Stimulated activated naive CD8-positive, alpha-beta T cell treated with anti-CD3 and anti-CD28 coated beads, Interleukin-15, amount 100 ng/mL, for 72 hours (primary cell): ENCODE data around the gene PRG3.

ENCODE experiments used
- ATAC-seq: fragments of 150-1000 bp; cut with Tn5 transposase; 2 replicates; pipeline ENCODE4 v1.10.0; 2021; ENCODE audit warnings: mild to moderate bottlenecking, moderate library complexity
- DNase-seq, 2 donors: peaks; one replicate each; pipeline ENCODE4 v3.0.0; 2021 to 2022
- H3K27ac Mint-ChIP-seq, 2 donors: one replicate each; pipeline ENCODE4 v1.8.0; 2022; ENCODE audit warnings: mild to moderate bottlenecking in 2 of 2, mixed read lengths in 2 of 2, moderate library complexity in 2 of 2
- H3K27me3 Mint-ChIP-seq: one replicate; pipeline ENCODE4 v1.8.0; 2022; ENCODE audit warnings: mixed read lengths
- H3K4me1 Mint-ChIP-seq: one replicate; pipeline ENCODE4 v1.8.0; 2022; ENCODE audit warnings: mild to moderate bottlenecking, mixed read lengths
- H3K4me3 Mint-ChIP-seq, 2 donors: one replicate each; pipeline ENCODE4 v1.8.0; 2022; ENCODE audit warnings: mild to moderate bottlenecking in 2 of 2, mixed read lengths in 2 of 2, moderate library complexity in 1 of 2
- H3K9me3 Mint-ChIP-seq, 2 donors: one replicate each; pipeline ENCODE4 v1.8.0; 2022; ENCODE audit warnings: mixed read lengths in 2 of 2

PRG3 gene

GRCh38 chr11:57402188-57403002 is 21.4 kb upstream of the PRG3 start:
- Mint-ChIP-seq H3K27ac (peak overlapping the region; percentile 35 to 78), H3K27me3 (no peaks in the 10 kb centered on the region), H3K4me1 (peaks cover 34% of the 10 kb centered on the region), H3K9me3 (no peaks in the 10 kb centered on the region), H3K4me3 (no peak overlapping the region)
- ATAC-seq (no peak), DNase-seq (no peak)

- Mint-ChIP-seq H3K9me3 (no peaks in the 10 kb centered on the region), H3K27me3 (no peaks in the 10 kb centered on the region)
- ATAC-seq: no peak
These were observed 19.1 kb upstream of the PRG3 start for GRCh38 chr11:57399972-57400578.

GRCh38 chr11:57399221-57399620 is 18.3 kb upstream of the PRG3 start:
- DNase-seq (no peak), ATAC-seq (no peak)
- no peak overlapping the region for H3K27ac Mint-ChIP-seq
- peaks cover 10% of the 10 kb centered on the region for H3K4me1 Mint-ChIP-seq
- no peaks in the 10 kb centered on the region for H3K27me3 Mint-ChIP-seq
- no peaks in the 10 kb centered on the region for H3K9me3 Mint-ChIP-seq
- H3K4me3 Mint-ChIP-seq: no peak overlapping the region

More at GRCh38 chr11:57399972-57400578, 19.1 kb upstream of the PRG3 start:
- Mint-ChIP-seq H3K27ac (no peak overlapping the region), H3K4me1 (peaks cover 11% of the 10 kb centered on the region), H3K4me3 (no peak overlapping the region)
- DNase-seq: no peak

GRCh38 chr11:57397394-57397990 is 16.5 kb upstream of the PRG3 start:
- ATAC-seq (no peak), DNase-seq (no peak)
- H3K27me3 Mint-ChIP-seq: no peaks in the 10 kb centered on the region
- H3K4me1 Mint-ChIP-seq: no peaks in the 10 kb centered on the region
- no peak overlapping the region for H3K4me3 Mint-ChIP-seq
- no peaks in the 10 kb centered on the region for H3K9me3 Mint-ChIP-seq
- no peak overlapping the region for H3K27ac Mint-ChIP-seq

GRCh38 chr11:57396744-57397143 is 15.8 kb upstream of the PRG3 start:
- Mint-ChIP-seq H3K4me1 (no peaks in the 10 kb centered on the region), H3K4me3 (no peak overlapping the region)

GRCh38 chr11:57395905-57396623 is 15.1 kb upstream of the PRG3 start:
- no peak overlapping the region for H3K27ac Mint-ChIP-seq
- DNase-seq (no peak), ATAC-seq (no peak)
- no peaks in the 10 kb centered on the region for H3K9me3 Mint-ChIP-seq
- no peaks in the 10 kb centered on the region for H3K4me1 Mint-ChIP-seq
- H3K27me3 Mint-ChIP-seq: no peaks in the 10 kb centered on the region
- H3K4me3 Mint-ChIP-seq: no peak overlapping the region

More at GRCh38 chr11:57396744-57397143, 15.8 kb upstream of the PRG3 start:
- H3K9me3 Mint-ChIP-seq: no peaks in the 10 kb centered on the region
- no peak overlapping the region for H3K27ac Mint-ChIP-seq
- DNase-seq (no peak), ATAC-seq (no peak)
- no peaks in the 10 kb centered on the region for H3K27me3 Mint-ChIP-seq

- no peaks in the 10 kb centered on the region for H3K27me3 Mint-ChIP-seq
- H3K27ac Mint-ChIP-seq: no peak overlapping the region
- no peaks in the 10 kb centered on the region for H3K4me1 Mint-ChIP-seq
- no peak overlapping the region for H3K4me3 Mint-ChIP-seq
- no peak for DNase-seq
- no peaks in the 10 kb centered on the region for H3K9me3 Mint-ChIP-seq
- no peak for ATAC-seq
These were observed 13.4 kb upstream of the PRG3 start for GRCh38 chr11:57394203-57394965.

GRCh38 chr11:57392763-57393105 is 11.8 kb upstream of the PRG3 start:
- Mint-ChIP-seq H3K4me3 (no peak overlapping the region), H3K27ac (no peak overlapping the region), H3K9me3 (no peaks in the 10 kb centered on the region), H3K4me1 (no peaks in the 10 kb centered on the region), H3K27me3 (no peaks in the 10 kb centered on the region)
- DNase-seq: no peak
- ATAC-seq: no peak

GRCh38 chr11:57392066-57392762 is 11.3 kb upstream of the PRG3 start:
- no peak overlapping the region for H3K4me3 Mint-ChIP-seq
- no peak for ATAC-seq
- no peak overlapping the region for H3K27ac Mint-ChIP-seq
- no peaks in the 10 kb centered on the region for H3K4me1 Mint-ChIP-seq
- DNase-seq: no peak
- no peaks in the 10 kb centered on the region for H3K9me3 Mint-ChIP-seq
- H3K27me3 Mint-ChIP-seq: no peaks in the 10 kb centered on the region

- H3K4me3 Mint-ChIP-seq: no peak overlapping the region
These were observed 10.6 kb upstream of the PRG3 start for GRCh38 chr11:57391539-57391938.

GRCh38 chr11:57391111-57391510 is 10.2 kb upstream of the PRG3 start:
- Mint-ChIP-seq H3K9me3 (no peaks in the 10 kb centered on the region), H3K4me3 (no peak overlapping the region), H3K27ac (no peak overlapping the region), H3K27me3 (no peaks in the 10 kb centered on the region), H3K4me1 (no peaks in the 10 kb centered on the region)
- DNase-seq: no peak
- ATAC-seq: no peak

More at GRCh38 chr11:57391539-57391938, 10.6 kb upstream of the PRG3 start:
- no peaks in the 10 kb centered on the region for H3K9me3 Mint-ChIP-seq
- no peak for ATAC-seq
- H3K4me1 Mint-ChIP-seq: no peaks in the 10 kb centered on the region
- H3K27ac Mint-ChIP-seq: no peak overlapping the region
- no peaks in the 10 kb centered on the region for H3K27me3 Mint-ChIP-seq
- no peak for DNase-seq

- DNase-seq: no peak
- Mint-ChIP-seq H3K4me1 (no peaks in the 10 kb centered on the region), H3K27ac (peak within 1 kb of the TSS in 1 of 2 donors; percentile 57)
These were observed 9.6 kb upstream of the PRG3 start, which contains the start of gene PRG2 for GRCh38 chr11:57390535-57390934. Gene PRG2, minus strand, starts transcription at chr11:57390650. Its CDS starts 706 bp downstream, at chr11:57389944.

GRCh38 chr11:57387289-57388030 is 6.5 kb upstream of the PRG3 start:
- DNase-seq: no peak
- Mint-ChIP-seq H3K4me1 (no peaks in the 10 kb centered on the region), H3K27ac (no peak overlapping the region), H3K9me3 (no peaks in the 10 kb centered on the region), H3K4me3 (no peak overlapping the region), H3K27me3 (peaks cover 2% of the 10 kb centered on the region)
- no peak for ATAC-seq

More at GRCh38 chr11:57390535-57390934, 9.6 kb upstream of the PRG3 start, which contains the start of gene PRG2:
- Mint-ChIP-seq H3K9me3 (no peaks in the 10 kb centered on the region), H3K4me3 (no peak within 1 kb of the TSS), H3K27me3 (no peaks in the 10 kb centered on the region)
- no peak for ATAC-seq
